Rectal smooth muscle tissue (tissue), 1 donor: ENCODE data around the gene MUC20.

Experiments used
- H3K27ac ChIP-seq: one replicate; pipeline ENCODE4 v1.7.0; 2013; ENCODE audit warnings: low read depth, low read length, inconsistent platforms
- H3K27me3 ChIP-seq: one replicate; pipeline ENCODE4 v1.7.0; 2013; ENCODE audit warnings: low read length; ENCODE audit not compliant: control insufficient read depth, insufficient read depth
- H3K36me3 ChIP-seq: one replicate; pipeline ENCODE4 v1.7.0; 2013; ENCODE audit warnings: low read length; ENCODE audit not compliant: control insufficient read depth, insufficient read depth
- H3K4me1 ChIP-seq: one replicate; pipeline ENCODE4 v1.7.0; 2013; ENCODE audit warnings: low read length; ENCODE audit not compliant: control insufficient read depth, insufficient read depth
- H3K4me3 ChIP-seq: one replicate; pipeline ENCODE4 v1.7.0; 2013; ENCODE audit warnings: low read length
- H3K9ac ChIP-seq: one replicate; pipeline ENCODE4 v1.7.0; 2013; ENCODE audit warnings: low read length

Gene MUC20

GRCh38 chr3:195751560-195751959 is 30.8 kb downstream of the MUC20 start:
- no peaks in the 10 kb centered on the region for H3K27me3 ChIP-seq

GRCh38 chr3:195752066-195752465 is 31.3 kb downstream of the MUC20 start:
- no peak overlapping the region for H3K9ac ChIP-seq
- no peaks in the 10 kb centered on the region for H3K4me1 ChIP-seq
- no peak overlapping the region for H3K4me3 ChIP-seq
- H3K27ac ChIP-seq: no peak overlapping the region
- no peaks in the 10 kb centered on the region for H3K36me3 ChIP-seq
- H3K27me3 ChIP-seq: no peaks in the 10 kb centered on the region

More at GRCh38 chr3:195751560-195751959, 30.8 kb downstream of the MUC20 start:
- no peak overlapping the region for H3K4me3 ChIP-seq
- H3K9ac ChIP-seq: no peak overlapping the region
- no peak overlapping the region for H3K27ac ChIP-seq
- no peaks in the 10 kb centered on the region for H3K36me3 ChIP-seq
- no peaks in the 10 kb centered on the region for H3K4me1 ChIP-seq

- H3K27me3 ChIP-seq: no peaks in the 10 kb centered on the region
- no peak overlapping the region for H3K4me3 ChIP-seq
- H3K27ac ChIP-seq: no peak overlapping the region
- no peaks in the 10 kb centered on the region for H3K4me1 ChIP-seq
- no peak overlapping the region for H3K9ac ChIP-seq
- no peaks in the 10 kb centered on the region for H3K36me3 ChIP-seq
Observed at GRCh38 chr3:195752546-195753331, 32.0 kb downstream of the MUC20 start.

GRCh38 chr3:195753581-195753980 is 32.8 kb downstream of the MUC20 start:
- Histone ChIP-seq H3K27ac (no peak overlapping the region), H3K27me3 (no peaks in the 10 kb centered on the region), H3K36me3 (no peaks in the 10 kb centered on the region), H3K4me3 (no peak overlapping the region), H3K9ac (no peak overlapping the region), H3K4me1 (no peaks in the 10 kb centered on the region)

GRCh38 chr3:195754141-195754540 is 33.4 kb downstream of the MUC20 start:
- no peaks in the 10 kb centered on the region for H3K4me1 ChIP-seq
- H3K4me3 ChIP-seq: no peak overlapping the region

GRCh38 chr3:195754906-195755305 is 34.1 kb downstream of the MUC20 start:
- no peaks in the 10 kb centered on the region for H3K36me3 ChIP-seq
- no peaks in the 10 kb centered on the region for H3K27me3 ChIP-seq
- H3K4me3 ChIP-seq: no peak overlapping the region
- H3K9ac ChIP-seq: no peak overlapping the region
- H3K27ac ChIP-seq: no peak overlapping the region
- H3K4me1 ChIP-seq: peaks cover under 1% of the 10 kb centered on the region

More at GRCh38 chr3:195754141-195754540, 33.4 kb downstream of the MUC20 start:
- Histone ChIP-seq H3K27ac (no peak overlapping the region), H3K9ac (no peak overlapping the region), H3K36me3 (no peaks in the 10 kb centered on the region), H3K27me3 (no peaks in the 10 kb centered on the region)

GRCh38 chr3:195755391-195755790 is 34.6 kb downstream of the MUC20 start:
- no peaks in the 10 kb centered on the region for H3K27me3 ChIP-seq
- H3K27ac ChIP-seq: no peak overlapping the region

GRCh38 chr3:195755791-195756676 is 35.3 kb downstream of the MUC20 start:
- H3K4me1 ChIP-seq: peaks cover 10% of the 10 kb centered on the region
- no peaks in the 10 kb centered on the region for H3K36me3 ChIP-seq
- H3K27me3 ChIP-seq: no peaks in the 10 kb centered on the region
- H3K27ac ChIP-seq: no peak overlapping the region
- no peak overlapping the region for H3K4me3 ChIP-seq
- no peak overlapping the region for H3K9ac ChIP-seq

More at GRCh38 chr3:195755391-195755790, 34.6 kb downstream of the MUC20 start:
- Histone ChIP-seq H3K4me1 (peaks cover 4% of the 10 kb centered on the region), H3K4me3 (no peak overlapping the region), H3K9ac (no peak overlapping the region), H3K36me3 (no peaks in the 10 kb centered on the region)

- Histone ChIP-seq H3K27me3 (no peaks in the 10 kb centered on the region), H3K4me1 (peaks cover 10% of the 10 kb centered on the region), H3K9ac (no peak overlapping the region), H3K4me3 (no peak overlapping the region), H3K36me3 (no peaks in the 10 kb centered on the region), H3K27ac (no peak overlapping the region)
Observed at GRCh38 chr3:195757438-195757770, 36.6 kb downstream of the MUC20 start.

GRCh38 chr3:195757827-195758226 is 37.0 kb downstream of the MUC20 start:
- Histone ChIP-seq H3K27me3 (no peaks in the 10 kb centered on the region), H3K9ac (no peak overlapping the region), H3K27ac (no peak overlapping the region), H3K4me3 (no peak overlapping the region), H3K36me3 (no peaks in the 10 kb centered on the region), H3K4me1 (peaks cover 10% of the 10 kb centered on the region)

- no peak overlapping the region for H3K9ac ChIP-seq
- no peak overlapping the region for H3K4me3 ChIP-seq
- H3K4me1 ChIP-seq: peaks cover 10% of the 10 kb centered on the region
- no peaks in the 10 kb centered on the region for H3K27me3 ChIP-seq
- H3K36me3 ChIP-seq: no peaks in the 10 kb centered on the region
- no peak overlapping the region for H3K27ac ChIP-seq
Observed at GRCh38 chr3:195758721-195759353, 38.1 kb downstream of the MUC20 start.

- H3K36me3 ChIP-seq: no peaks in the 10 kb centered on the region
- no peak overlapping the region for H3K4me3 ChIP-seq
- H3K27me3 ChIP-seq: no peaks in the 10 kb centered on the region
- no peak overlapping the region for H3K9ac ChIP-seq
- peak overlapping the region; percentile 40 for H3K27ac ChIP-seq
- peaks cover 10% of the 10 kb centered on the region for H3K4me1 ChIP-seq
Observed at GRCh38 chr3:195760345-195761122, 39.8 kb downstream of the MUC20 start.
